ENCODE measurements around the gene CRIM1. TPM values are rescaled to one million over a fixed set of nuclear protein-coding genes. Genes with fewer than 3 reads are reported as not detected.

The CRIM1 gene
- polyA plus RNA-seq, 4 donors: 0.89 to 26.2 (median 9.2) TPM

- Histone ChIP-seq H3K4me1 (ENCODE audit: control insufficient read depth in 3 of 3, insufficient read depth in 2 of 3, low read depth in 1 of 3, low read length in 2 of 3) (peaks cover 0 to 4% (median 0%) of the 10 kb centered on the region in 3 donors), H3K9me3 (ENCODE audit: control insufficient read depth in 2 of 2, insufficient read depth in 1 of 2, low read depth in 1 of 2, low read length in 1 of 2) (no peaks in the 10 kb centered on the region), H3K36me3 (ENCODE audit: control insufficient read depth in 3 of 3, insufficient read depth in 2 of 3, low read depth in 1 of 3, low read length in 3 of 3) (peaks cover 9 to 26% (median 9%) of the 10 kb centered on the region in 3 donors), H3K27ac (ENCODE audit: low read depth in 1 of 3, low read length in 2 of 3) (no peak overlapping the region), H3K27me3 (ENCODE audit: control insufficient read depth in 3 of 3, insufficient read depth in 3 of 3, low read length in 3 of 3) (no peaks in the 10 kb centered on the region), H3K4me3 (ENCODE audit: low read depth in 1 of 3, low read length in 3 of 3) (no peak overlapping the region)
- WGBS, 3 donors: 83 to 92% (median 89%) methylated on average over 2 of the region's 2 CpGs
- DNase-seq: no peak
- no peak for FAIRE-seq
These were observed 125.1 kb downstream of the CRIM1 start for GRCh38 chr2:36480636-36481035.

- FAIRE-seq (no peak), DNase-seq (no peak)
- H3K9me3 ChIP-seq (ENCODE audit: control insufficient read depth in 2 of 2, insufficient read depth in 1 of 2, low read depth in 1 of 2, low read length in 1 of 2): no peaks in the 10 kb centered on the region
- peaks cover 0 to 4% (median 0%) of the 10 kb centered on the region in 3 donors for H3K4me1 ChIP-seq (ENCODE audit: control insufficient read depth in 3 of 3, insufficient read depth in 2 of 3, low read depth in 1 of 3, low read length in 2 of 3)
- no peaks in the 10 kb centered on the region for H3K27me3 ChIP-seq (ENCODE audit: control insufficient read depth in 3 of 3, insufficient read depth in 3 of 3, low read length in 3 of 3)
- no peak overlapping the region for H3K4me3 ChIP-seq (ENCODE audit: low read depth in 1 of 3, low read length in 3 of 3)
- H3K27ac ChIP-seq (ENCODE audit: low read depth in 1 of 3, low read length in 2 of 3): no peak overlapping the region
- 91 to 95% (median 94%) methylated on average over 5 of the region's 5 CpGs for WGBS, 3 donors
- peaks cover 9 to 25% (median 9%) of the 10 kb centered on the region in 3 donors for H3K36me3 ChIP-seq (ENCODE audit: control insufficient read depth in 3 of 3, insufficient read depth in 2 of 3, low read depth in 1 of 3, low read length in 3 of 3)
These were observed 126.1 kb downstream of the CRIM1 start for GRCh38 chr2:36481709-36482108.

- Histone ChIP-seq H3K36me3 (ENCODE audit: control insufficient read depth in 3 of 3, insufficient read depth in 2 of 3, low read depth in 1 of 3, low read length in 3 of 3) (peaks cover 9 to 18% (median 9%) of the 10 kb centered on the region in 3 donors), H3K4me3 (ENCODE audit: low read depth in 1 of 3, low read length in 3 of 3) (no peak overlapping the region), H3K9me3 (ENCODE audit: control insufficient read depth in 2 of 2, insufficient read depth in 1 of 2, low read depth in 1 of 2, low read length in 1 of 2) (no peaks in the 10 kb centered on the region), H3K27me3 (ENCODE audit: control insufficient read depth in 3 of 3, insufficient read depth in 3 of 3, low read length in 3 of 3) (no peaks in the 10 kb centered on the region), H3K27ac (ENCODE audit: low read depth in 1 of 3, low read length in 2 of 3) (peak overlapping the region in 2 of 3 donors; percentile 30 to 45), H3K4me1 (ENCODE audit: control insufficient read depth in 3 of 3, insufficient read depth in 2 of 3, low read depth in 1 of 3, low read length in 2 of 3) (peaks cover 0 to 4% (median 0%) of the 10 kb centered on the region in 3 donors)
- WGBS, 3 donors: 68 to 83% (median 76%) methylated on average over 4 of the region's 4 CpGs
- peak in 1 of 2 donors; percentile 57 for DNase-seq
- no peak for FAIRE-seq
These were observed 127.1 kb downstream of the CRIM1 start for GRCh38 chr2:36482576-36483214.

- Histone ChIP-seq H3K27ac (ENCODE audit: low read depth in 1 of 3, low read length in 2 of 3) (no peak overlapping the region), H3K9me3 (ENCODE audit: control insufficient read depth in 2 of 2, insufficient read depth in 1 of 2, low read depth in 1 of 2, low read length in 1 of 2) (no peaks in the 10 kb centered on the region), H3K36me3 (ENCODE audit: control insufficient read depth in 3 of 3, insufficient read depth in 2 of 3, low read depth in 1 of 3, low read length in 3 of 3) (peaks cover 8 to 20% (median 9%) of the 10 kb centered on the region in 3 donors), H3K4me1 (ENCODE audit: control insufficient read depth in 3 of 3, insufficient read depth in 2 of 3, low read depth in 1 of 3, low read length in 2 of 3) (peaks cover 0 to 4% (median 0%) of the 10 kb centered on the region in 3 donors), H3K27me3 (ENCODE audit: control insufficient read depth in 3 of 3, insufficient read depth in 3 of 3, low read length in 3 of 3) (no peaks in the 10 kb centered on the region), H3K4me3 (ENCODE audit: low read depth in 1 of 3, low read length in 3 of 3) (no peak overlapping the region)
- WGBS, 3 donors: 91 to 96% (median 96%) methylated on average over 4 of the region's 4 CpGs
- FAIRE-seq (no peak), DNase-seq (no peak)
These were observed 127.7 kb downstream of the CRIM1 start for GRCh38 chr2:36483290-36483689.

GRCh38 chr2:36484454-36484853, 128.9 kb downstream of the CRIM1 start:
- no peaks in the 10 kb centered on the region for H3K9me3 ChIP-seq (ENCODE audit: control insufficient read depth in 2 of 2, insufficient read depth in 1 of 2, low read depth in 1 of 2, low read length in 1 of 2)
- no peaks in the 10 kb centered on the region for H3K27me3 ChIP-seq (ENCODE audit: control insufficient read depth in 3 of 3, insufficient read depth in 3 of 3, low read length in 3 of 3)
- FAIRE-seq (no peak), DNase-seq (no peak)
- no peak overlapping the region for H3K4me3 ChIP-seq (ENCODE audit: low read depth in 1 of 3, low read length in 3 of 3)
- peaks cover 4 to 20% (median 6%) of the 10 kb centered on the region in 3 donors for H3K36me3 ChIP-seq (ENCODE audit: control insufficient read depth in 3 of 3, insufficient read depth in 2 of 3, low read depth in 1 of 3, low read length in 3 of 3)
- H3K4me1 ChIP-seq (ENCODE audit: control insufficient read depth in 3 of 3, insufficient read depth in 2 of 3, low read depth in 1 of 3, low read length in 2 of 3): peaks cover 0 to 4% (median 0%) of the 10 kb centered on the region in 3 donors
- peak overlapping the region in 1 of 3 donors; percentile 54 for H3K27ac ChIP-seq (ENCODE audit: low read depth in 1 of 3, low read length in 2 of 3)
- 90 to 93% (median 92%) methylated on average over 4 of the region's 4 CpGs for WGBS, 3 donors

GRCh38 chr2:36485521-36485920, 129.9 kb downstream of the CRIM1 start:
- DNase-seq (no peak), FAIRE-seq (no peak)
- no peaks in the 10 kb centered on the region for H3K9me3 ChIP-seq (ENCODE audit: control insufficient read depth in 2 of 2, insufficient read depth in 1 of 2, low read depth in 1 of 2, low read length in 1 of 2)
- no peak overlapping the region for H3K4me3 ChIP-seq (ENCODE audit: low read depth in 1 of 3, low read length in 3 of 3)
- H3K4me1 ChIP-seq (ENCODE audit: control insufficient read depth in 3 of 3, insufficient read depth in 2 of 3, low read depth in 1 of 3, low read length in 2 of 3): peaks cover 0 to 4% (median 0%) of the 10 kb centered on the region in 3 donors
- no peaks in the 10 kb centered on the region for H3K27me3 ChIP-seq (ENCODE audit: control insufficient read depth in 3 of 3, insufficient read depth in 3 of 3, low read length in 3 of 3)
- peaks cover 0 to 21% (median 3%) of the 10 kb centered on the region in 3 donors for H3K36me3 ChIP-seq (ENCODE audit: control insufficient read depth in 3 of 3, insufficient read depth in 2 of 3, low read depth in 1 of 3, low read length in 3 of 3)
- WGBS, 3 donors: 37 to 54% (median 49%) methylated on average over 4 of the region's 4 CpGs
- peak overlapping the region in 2 of 3 donors; percentile 49 to 73 for H3K27ac ChIP-seq (ENCODE audit: low read depth in 1 of 3, low read length in 2 of 3)

GRCh38 chr2:36486521-36487044, 131.0 kb downstream of the CRIM1 start:
- H3K4me1 ChIP-seq (ENCODE audit: control insufficient read depth in 3 of 3, insufficient read depth in 2 of 3, low read depth in 1 of 3, low read length in 2 of 3): peaks cover 0 to 4% (median 0%) of the 10 kb centered on the region in 3 donors
- 61 to 86% (median 86%) methylated on average over 1 of the region's 1 CpG for WGBS, 3 donors
- no peak overlapping the region for H3K4me3 ChIP-seq (ENCODE audit: low read depth in 1 of 3, low read length in 3 of 3)
- FAIRE-seq: no peak
- H3K9me3 ChIP-seq (ENCODE audit: control insufficient read depth in 2 of 2, insufficient read depth in 1 of 2, low read depth in 1 of 2, low read length in 1 of 2): no peaks in the 10 kb centered on the region
- H3K27me3 ChIP-seq (ENCODE audit: control insufficient read depth in 3 of 3, insufficient read depth in 3 of 3, low read length in 3 of 3): no peaks in the 10 kb centered on the region
- DNase-seq: no peak
- H3K27ac ChIP-seq (ENCODE audit: low read depth in 1 of 3, low read length in 2 of 3): peak overlapping the region in 2 of 3 donors; percentile 64 to 65
- H3K36me3 ChIP-seq (ENCODE audit: control insufficient read depth in 3 of 3, insufficient read depth in 2 of 3, low read depth in 1 of 3, low read length in 3 of 3): peaks cover 0 to 22% (median 2%) of the 10 kb centered on the region in 3 donors

- H3K36me3 ChIP-seq (ENCODE audit: control insufficient read depth in 3 of 3, insufficient read depth in 2 of 3, low read depth in 1 of 3, low read length in 3 of 3): peaks cover 0 to 19% (median 0%) of the 10 kb centered on the region in 3 donors
- WGBS, 3 donors: 91 to 93% (median 93%) methylated on average over 4 of the region's 4 CpGs
- DNase-seq (no peak), FAIRE-seq (no peak)
- no peaks in the 10 kb centered on the region for H3K9me3 ChIP-seq (ENCODE audit: control insufficient read depth in 2 of 2, insufficient read depth in 1 of 2, low read depth in 1 of 2, low read length in 1 of 2)
- H3K27ac ChIP-seq (ENCODE audit: low read depth in 1 of 3, low read length in 2 of 3): no peak overlapping the region
- no peaks in the 10 kb centered on the region for H3K4me1 ChIP-seq (ENCODE audit: control insufficient read depth in 3 of 3, insufficient read depth in 2 of 3, low read depth in 1 of 3, low read length in 2 of 3)
- no peak overlapping the region for H3K4me3 ChIP-seq (ENCODE audit: low read depth in 1 of 3, low read length in 3 of 3)
- no peaks in the 10 kb centered on the region for H3K27me3 ChIP-seq (ENCODE audit: control insufficient read depth in 3 of 3, insufficient read depth in 3 of 3, low read length in 3 of 3)
These were observed 132.4 kb downstream of the CRIM1 start for GRCh38 chr2:36487947-36488346.
